Astrocyte of the hippocampus (primary cell): ENCODE measurements around the gene ZC3HAV1.
A peak's percentile ranks its signal among the peaks of the same experiment; 100 is the strongest.
"Not testable (repeated sequence)": the region's sequence is repeated elsewhere in the genome, so short reads cannot be mapped to it uniquely, and the experiment has no call there.

ENCODE experiments used
- DNase-seq: peaks from one replicate; pipeline ENCODE4 v3.0.0; 2011; ENCODE audit warnings: low read depth, low spot score

The ZC3HAV1 gene

GRCh38 chr7:139112741-139113250 lies 3.3 kb upstream of the ZC3HAV1 start:
- no peak for DNase-seq

GRCh38 chr7:139112316-139112715 lies 2.8 kb upstream of the ZC3HAV1 start:
- DNase-seq: no peak

GRCh38 chr7:139111811-139112301 lies 2.3 kb upstream of the ZC3HAV1 start:
- DNase-seq: no peak

GRCh38 chr7:139111147-139111546 lies 1.6 kb upstream of the ZC3HAV1 start:
- no peak for DNase-seq

GRCh38 chr7:139109983-139110411 lies 477 bp upstream of the ZC3HAV1 start:
- DNase-seq: no peak

- DNase-seq: peak; percentile 61
Observed at GRCh38 chr7:139108266-139109187, 993 bp downstream of the ZC3HAV1 start.

GRCh38 chr7:139106959-139107358 lies 2.6 kb downstream of the ZC3HAV1 start:
- DNase-seq: no peak

GRCh38 chr7:139106227-139106626 lies 3.3 kb downstream of the ZC3HAV1 start:
- DNase-seq: not testable (repeated sequence)

GRCh38 chr7:139105484-139105883 lies 4.0 kb downstream of the ZC3HAV1 start:
- no peak for DNase-seq

- DNase-seq: no peak
Observed at GRCh38 chr7:139104091-139104450, 5.4 kb downstream of the ZC3HAV1 start.

- no peak for DNase-seq
Observed at GRCh38 chr7:139103057-139103815, 6.3 kb downstream of the ZC3HAV1 start.

GRCh38 chr7:139101637-139102158 lies 7.8 kb downstream of the ZC3HAV1 start:
- DNase-seq: not testable (repeated sequence)

- peak; percentile 12 for DNase-seq
Observed at GRCh38 chr7:139099172-139099947, 10.2 kb downstream of the ZC3HAV1 start.

GRCh38 chr7:139095194-139095659 lies 14.3 kb downstream of the ZC3HAV1 start:
- no peak for DNase-seq

GRCh38 chr7:139094596-139094995 lies 14.9 kb downstream of the ZC3HAV1 start:
- DNase-seq: no peak

- no peak for DNase-seq
Observed at GRCh38 chr7:139094030-139094429, 15.5 kb downstream of the ZC3HAV1 start.

GRCh38 chr7:139093512-139093911 lies 16.0 kb downstream of the ZC3HAV1 start:
- not testable (repeated sequence) for DNase-seq

GRCh38 chr7:139092090-139092796 lies 17.3 kb downstream of the ZC3HAV1 start:
- no peak for DNase-seq

- DNase-seq: no peak
Observed at GRCh38 chr7:139091677-139091996, 17.9 kb downstream of the ZC3HAV1 start.

GRCh38 chr7:139089118-139089517 lies 20.4 kb downstream of the ZC3HAV1 start:
- DNase-seq: no peak

- no peak for DNase-seq
Observed at GRCh38 chr7:139088268-139088667, 21.3 kb downstream of the ZC3HAV1 start.
